HT1080 (cell line): ENCODE data around the gene TNFRSF1B. TPM values are rescaled to one million over a fixed set of nuclear protein-coding genes. Genes with fewer than 3 reads are reported as not detected.

Source experiments
- DNase-seq: peaks from one replicate; pipeline ENCODE4 v3.0.0-alpha.2; 2015; ENCODE audit warnings: low read depth
- polyA plus RNA-seq, 2 experiments: library from polyadenylated mRNA; depleted of rRNA; stranded (reverse); fragments of >200 nt; gene quantifications; 2 replicates each; pipeline ENCODE4 v1.2.3, GENCODE V29; 2015
- total RNA-seq: library from RNA; depleted of rRNA; stranded (reverse); fragments of >200 nt; shearing (Covaris generic); gene quantifications from 2 replicates; pipeline ENCODE4 v1.2.3, GENCODE V29; 2014; rRNA removed

TNFRSF1B gene
- total RNA-seq: 0.16 and 0.17 TPM in 2 replicates
- polyA plus RNA-seq (2015; cell fraction: cytosol; rRNA removed): 0.51 and 1.2 TPM in 2 replicates
- polyA plus RNA-seq (2015; cell fraction: nucleus; rRNA removed): 0.18 and 0.33 TPM in 2 replicates

DNA sequence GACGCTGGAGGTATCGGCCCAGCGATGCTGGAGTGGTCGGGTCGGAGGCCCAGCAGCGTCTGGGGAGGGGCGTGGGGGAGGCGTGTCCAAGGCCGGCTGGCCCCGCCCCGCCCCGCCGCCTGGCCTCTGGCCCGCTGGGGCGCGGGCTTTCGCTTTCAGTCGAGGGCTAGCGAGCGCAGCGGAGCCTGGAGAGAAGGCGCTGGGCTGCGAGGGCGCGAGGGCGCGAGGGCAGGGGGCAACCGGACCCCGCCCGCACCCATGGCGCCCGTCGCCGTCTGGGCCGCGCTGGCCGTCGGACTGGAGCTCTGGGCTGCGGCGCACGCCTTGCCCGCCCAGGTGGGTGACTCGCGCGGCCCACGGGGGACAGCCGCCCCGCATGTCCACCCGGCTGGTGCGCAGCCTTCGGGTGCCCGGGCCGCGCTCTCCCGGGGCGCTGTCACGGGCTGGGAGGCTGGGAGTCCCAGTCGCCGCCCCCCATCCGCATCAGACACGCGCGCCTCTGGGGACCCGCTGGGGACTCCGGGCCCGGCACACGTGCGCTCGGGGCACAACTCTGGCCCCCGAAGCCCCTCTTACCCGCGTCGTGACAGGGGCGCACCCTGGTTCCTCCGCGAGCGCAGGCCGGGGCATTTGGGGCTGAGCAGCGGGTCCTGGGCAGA, at the start of gene TNFRSF1B:
Gene TNFRSF1B (plus strand): TSS at position 158 of the 659 bp plus-strand sequence. CDS start 101 bp downstream, at position 259.
- DNase-seq: no peak

DNA sequence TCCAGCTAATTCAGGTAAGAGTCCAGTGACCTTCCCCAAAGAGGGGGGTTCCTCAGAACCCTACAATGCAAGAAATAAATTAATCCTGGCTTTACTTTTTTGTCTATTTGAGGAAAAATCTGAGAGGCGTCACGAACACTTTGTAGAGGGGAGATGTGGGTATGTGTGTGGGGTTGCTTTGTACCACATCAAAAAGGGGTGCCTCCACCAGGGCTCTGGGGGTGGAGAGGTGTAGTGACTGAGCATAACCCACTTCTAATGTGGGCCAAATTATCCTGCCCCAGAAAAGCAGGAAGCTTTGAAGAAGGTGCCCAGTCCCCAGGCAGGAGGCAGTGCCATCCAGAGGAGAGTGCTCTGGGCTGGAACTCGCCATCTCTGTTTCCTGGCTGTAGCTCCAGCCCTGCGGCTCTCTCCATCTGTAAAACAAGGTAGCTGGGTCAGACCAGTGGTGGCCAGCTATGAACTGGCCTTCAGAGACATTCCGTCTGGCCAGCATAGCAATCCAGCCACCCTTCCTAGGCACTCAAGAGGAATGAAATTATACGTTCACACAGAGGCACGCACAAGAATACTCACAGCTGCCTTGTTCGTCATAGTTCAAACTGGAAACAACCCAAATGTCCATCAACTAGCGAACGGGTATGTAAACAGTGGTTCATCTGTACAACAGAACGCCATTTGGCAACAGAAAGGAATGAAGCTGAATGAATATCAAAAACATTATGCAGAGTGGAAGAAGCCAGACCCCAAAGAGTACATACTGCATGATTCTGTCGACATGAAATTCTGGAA, 45.4 kb upstream of the TNFRSF1B start:
- DNase-seq: no peak

DNA sequence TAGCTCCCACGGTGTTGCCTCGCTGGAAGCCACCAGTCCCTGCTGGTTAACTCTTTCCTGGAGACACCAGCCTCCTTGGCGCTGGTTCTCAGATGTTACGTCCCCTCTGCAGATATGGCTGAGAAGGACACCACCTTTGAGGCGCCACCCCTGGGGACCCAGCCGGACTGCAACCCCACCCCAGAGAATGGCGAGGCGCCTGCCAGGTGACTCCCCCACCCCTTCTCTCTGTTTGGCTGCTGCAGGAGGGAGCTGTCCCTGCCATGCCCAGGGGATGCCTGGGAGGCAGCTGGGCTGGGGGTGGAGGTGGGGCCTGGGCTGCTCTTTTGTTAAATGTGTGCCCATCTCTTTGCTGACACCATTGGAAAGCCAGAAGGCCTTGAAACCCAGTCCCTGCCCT, 43.6 kb upstream of the TNFRSF1B start:
- no peak for DNase-seq

DNA sequence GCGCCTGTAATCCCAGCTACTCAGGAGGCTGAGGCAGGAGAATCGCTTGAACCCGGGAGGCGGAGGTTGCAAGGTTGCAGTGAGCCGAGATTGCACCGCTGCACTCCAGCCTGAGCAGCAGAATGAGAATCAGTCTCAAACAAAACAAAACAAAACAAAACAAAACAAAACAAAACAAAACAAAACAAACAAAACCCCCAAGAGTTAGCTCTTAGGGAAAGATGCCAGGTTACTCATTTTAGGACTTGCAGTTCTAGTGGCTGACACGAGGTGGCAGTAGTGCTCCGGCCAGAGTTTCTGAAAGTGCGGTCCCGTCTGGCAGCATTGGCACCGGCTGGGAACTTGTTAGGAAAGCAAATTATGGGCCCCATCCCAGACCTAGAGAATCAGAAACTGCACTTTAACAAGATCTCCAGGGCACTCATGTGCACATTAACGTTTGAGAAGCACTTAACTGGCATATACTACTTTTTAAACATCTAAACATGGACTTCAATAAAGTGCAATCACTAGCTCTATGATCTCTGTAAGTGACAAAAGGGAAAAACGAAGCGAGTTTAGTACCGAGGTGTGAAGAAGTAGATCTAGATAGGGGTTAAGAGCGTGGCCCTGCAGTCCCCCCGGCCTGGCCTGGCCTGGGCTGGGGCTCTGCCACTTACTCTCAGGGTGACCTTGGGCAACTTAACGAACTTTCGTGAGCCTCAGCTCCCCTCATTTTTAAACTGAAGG, 41.9 kb upstream of the TNFRSF1B start:
- DNase-seq: peak; percentile 51

DNA sequence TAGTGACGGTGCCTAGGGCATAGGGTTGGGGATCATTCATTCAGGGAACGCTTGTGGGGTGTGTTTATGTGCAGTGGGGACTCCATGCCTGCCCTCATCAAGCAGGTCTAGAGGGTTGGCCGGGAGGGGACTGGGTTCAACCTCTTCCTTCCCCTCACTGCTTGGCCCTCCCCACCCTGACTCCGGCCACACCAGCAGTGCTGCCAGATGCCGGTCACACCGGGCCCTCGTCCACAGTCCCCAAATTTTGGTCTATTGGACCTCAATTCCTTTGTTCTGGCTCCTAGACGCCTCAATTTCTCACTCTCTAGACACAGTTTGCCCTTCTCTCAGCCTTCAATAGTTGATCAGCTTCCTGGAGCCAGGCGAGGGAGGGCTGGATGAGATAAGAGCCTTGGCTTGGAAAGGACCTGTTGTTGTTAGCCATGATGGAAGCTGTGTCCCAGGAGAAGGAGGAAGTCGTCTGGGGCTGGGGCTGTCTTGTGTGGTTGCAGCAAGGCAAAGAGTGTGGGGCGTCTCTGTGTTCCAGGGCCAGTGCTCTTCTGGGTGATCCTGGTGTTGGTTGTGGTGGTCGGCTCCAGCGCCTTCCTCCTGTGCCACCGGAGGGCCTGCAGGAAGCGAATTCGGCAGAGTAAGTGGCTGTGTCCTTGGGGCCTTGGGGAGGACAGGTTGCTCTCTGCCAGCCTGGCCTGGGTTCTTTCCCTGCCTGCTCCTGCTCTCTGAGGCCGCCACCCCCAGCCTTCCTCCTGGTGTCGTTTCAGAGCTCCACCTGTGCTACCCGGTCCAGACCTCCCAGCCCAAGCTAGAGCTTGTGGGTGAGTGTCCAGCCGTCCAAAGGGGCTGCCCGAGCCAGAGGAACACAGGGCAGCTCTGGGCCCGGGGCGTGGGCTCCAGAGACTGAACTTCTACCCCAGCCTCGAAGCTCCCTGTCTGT, 41.1 kb upstream of the TNFRSF1B start:
- DNase-seq: no peak

DNA sequence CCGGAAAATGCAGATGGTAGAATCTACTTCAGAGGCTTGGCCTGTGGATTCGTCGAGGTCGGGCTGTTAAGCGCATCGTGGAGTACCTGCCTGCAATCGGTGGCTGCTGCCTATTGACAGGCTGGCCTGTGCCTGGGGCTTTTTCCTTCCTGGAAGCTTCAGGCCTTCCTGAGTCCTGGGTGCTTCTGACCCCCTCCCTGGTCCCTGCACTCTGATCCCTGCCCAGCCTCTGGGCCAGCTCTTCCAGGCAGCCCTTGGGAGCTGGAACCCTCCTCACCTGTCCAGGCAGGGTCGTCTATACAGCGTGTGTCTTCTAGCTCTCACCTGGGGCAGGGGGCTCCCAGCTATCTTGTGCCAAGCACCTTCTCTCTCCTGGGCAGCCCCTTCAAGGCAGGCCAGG, 40.0 kb upstream of the TNFRSF1B start:
- DNase-seq: no peak

DNA sequence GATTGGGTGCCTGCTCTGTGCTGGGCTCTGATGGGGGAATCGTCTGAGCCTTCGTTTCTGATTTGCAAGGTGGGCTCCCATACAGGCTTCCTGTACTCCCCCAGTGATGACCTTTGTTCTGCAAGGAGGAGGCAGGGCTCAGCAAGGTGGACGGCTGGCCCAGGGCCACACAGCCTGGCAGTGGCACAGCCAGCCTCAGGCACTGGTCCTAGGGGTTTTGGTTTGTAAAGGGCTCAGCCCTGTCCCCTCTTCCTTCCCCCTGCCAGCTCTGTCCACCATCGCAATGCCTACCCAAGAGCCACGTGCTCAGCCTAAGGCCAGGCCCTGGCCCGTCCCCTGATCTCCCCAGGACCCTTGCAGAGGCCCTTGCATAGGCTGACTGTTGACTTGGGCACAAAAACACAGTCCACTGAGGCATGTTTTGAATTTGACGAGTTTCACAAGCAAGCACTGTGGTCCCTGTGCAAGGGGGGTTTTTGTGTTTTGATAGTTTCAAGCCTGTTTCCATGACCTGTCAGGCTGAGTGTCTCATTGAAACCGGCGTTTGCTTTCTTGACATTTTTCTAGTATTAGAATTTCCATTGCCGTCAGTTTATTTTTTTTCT, 39.5 kb upstream of the TNFRSF1B start:
- DNase-seq: no peak

DNA sequence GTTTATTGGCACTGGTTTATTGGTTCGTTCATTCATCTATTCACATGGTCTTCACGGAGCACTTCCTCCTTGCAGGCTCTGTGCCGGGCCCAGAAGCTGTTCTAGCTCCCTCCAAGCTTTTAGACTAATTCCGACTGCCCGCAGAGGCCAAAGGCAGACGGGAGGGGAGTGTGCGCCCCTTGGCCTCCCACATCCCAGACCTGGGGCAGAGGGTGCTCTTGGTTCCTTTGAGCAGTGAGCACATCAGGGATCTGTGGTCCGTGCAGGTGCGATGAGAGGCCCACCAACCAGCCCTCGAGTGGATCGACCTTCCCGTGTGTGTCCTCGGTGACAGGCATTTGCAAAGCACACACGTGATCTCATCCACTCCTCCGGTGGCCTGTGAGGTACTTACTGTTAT, 38.7 kb upstream of the TNFRSF1B start:
- DNase-seq: no peak

DNA sequence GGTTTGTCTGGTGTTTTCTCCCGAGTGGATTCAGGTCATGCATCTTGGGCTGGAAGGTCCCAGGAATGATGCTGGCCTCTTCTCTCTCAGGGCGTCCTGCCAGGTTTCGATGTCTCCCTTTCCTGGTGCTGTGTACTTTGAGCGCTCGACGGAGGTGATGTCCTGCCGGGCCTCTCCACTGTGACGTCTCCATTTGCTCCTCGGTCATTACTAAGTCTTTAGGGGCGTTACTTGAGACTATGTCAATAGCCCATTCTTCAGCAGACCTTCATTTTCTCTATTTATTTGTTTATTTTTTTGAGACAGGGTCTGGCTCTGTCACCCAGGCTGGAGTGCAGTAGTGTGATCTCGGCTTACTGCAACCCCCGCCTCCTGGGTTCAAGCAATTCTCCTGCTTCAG, 37.2 kb upstream of the TNFRSF1B start:
- no peak for DNase-seq

DNA sequence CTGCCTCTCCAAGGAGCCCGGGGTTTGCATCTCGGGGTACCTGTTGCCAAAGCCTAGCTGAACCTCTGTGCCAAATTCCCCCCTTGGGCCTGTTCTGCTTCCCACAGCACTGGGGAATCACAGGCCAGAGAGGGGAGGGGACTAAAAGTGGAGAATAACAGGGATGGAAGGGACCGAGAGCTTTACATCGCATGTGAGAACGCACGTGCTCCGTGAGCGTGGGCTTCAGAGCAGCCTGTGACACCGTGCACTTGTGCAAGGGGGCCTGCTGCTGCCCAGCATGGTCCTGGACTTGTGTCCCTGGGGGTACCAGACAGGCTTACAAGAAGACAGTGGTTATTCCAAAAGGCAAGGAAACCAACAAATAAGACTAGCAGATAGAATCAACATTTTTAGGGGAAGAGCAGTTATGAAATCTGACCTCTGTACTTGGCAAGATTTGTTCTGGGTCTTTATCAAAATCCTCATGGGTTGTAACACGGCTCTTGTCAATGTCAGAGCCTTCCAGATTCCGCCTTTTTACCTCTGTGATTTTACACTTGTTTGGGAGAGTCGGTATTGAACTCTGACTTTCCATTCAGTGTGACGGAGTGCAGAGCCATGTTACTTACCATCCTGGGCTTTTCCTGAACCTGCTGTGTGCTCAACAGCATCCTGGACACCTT, 36.2 kb upstream of the TNFRSF1B start:
- no peak for DNase-seq

DNA sequence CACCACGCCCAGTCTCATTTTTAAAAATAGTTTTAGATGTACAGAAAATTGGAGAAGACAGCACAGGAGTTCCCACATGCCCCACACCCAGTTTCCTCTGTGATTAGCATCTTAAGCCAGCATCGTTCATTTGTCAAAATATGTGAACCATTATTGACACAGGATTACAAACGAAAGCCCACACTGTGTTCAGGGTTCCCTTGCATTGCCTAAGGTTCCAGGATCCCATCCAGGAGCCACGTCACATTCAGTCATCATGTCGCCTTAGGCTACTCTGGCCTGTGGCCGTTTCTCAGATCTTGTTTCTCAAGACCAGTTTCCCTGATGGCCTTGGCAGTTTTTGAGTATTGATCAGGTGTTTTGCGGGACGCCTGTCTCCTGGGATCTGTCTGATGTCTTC, 34.7 kb upstream of the TNFRSF1B start:
- peak; percentile 58 for DNase-seq

DNA sequence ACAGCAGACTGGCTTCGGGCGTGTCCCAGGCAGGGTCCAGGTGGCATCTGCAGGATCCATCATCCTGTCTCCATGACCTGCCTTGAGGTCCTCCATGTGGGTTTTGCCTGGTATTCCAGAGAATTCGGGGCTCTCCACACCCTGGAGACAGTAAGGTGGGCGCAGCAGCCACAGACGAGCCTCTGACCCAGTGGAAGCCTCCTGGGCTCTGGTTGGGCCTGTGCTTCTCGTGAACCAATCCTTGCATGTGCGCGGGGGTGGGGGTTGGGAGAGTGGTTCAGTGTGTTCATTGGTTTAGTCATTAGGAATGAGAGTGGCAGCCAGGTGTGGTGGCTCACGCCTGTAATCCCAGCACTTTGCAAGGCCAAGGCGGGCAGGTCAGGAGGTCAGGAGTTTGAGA, 32.1 kb upstream of the TNFRSF1B start:
- DNase-seq: no peak

DNA sequence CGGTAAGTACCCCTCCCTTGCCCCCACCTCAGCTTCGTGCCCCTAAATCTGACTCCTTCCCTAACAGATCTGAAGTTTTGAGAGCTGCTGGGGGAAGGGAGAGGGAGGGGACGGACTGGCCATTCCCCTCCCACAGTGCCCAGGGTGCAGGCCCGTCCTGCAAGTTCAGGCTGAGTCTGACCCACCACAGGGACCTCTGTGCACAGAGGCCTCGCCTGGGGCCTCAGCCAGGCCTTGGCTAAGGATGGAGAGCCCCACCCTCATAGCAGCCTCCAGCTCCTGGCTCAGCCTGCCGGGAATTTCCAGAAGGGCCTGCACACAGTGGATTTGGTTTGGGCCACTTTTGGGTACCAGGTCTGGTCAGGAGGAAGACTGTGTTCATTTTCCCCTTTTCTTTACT, 31.2 kb upstream of the TNFRSF1B start:
- no peak for DNase-seq

DNA sequence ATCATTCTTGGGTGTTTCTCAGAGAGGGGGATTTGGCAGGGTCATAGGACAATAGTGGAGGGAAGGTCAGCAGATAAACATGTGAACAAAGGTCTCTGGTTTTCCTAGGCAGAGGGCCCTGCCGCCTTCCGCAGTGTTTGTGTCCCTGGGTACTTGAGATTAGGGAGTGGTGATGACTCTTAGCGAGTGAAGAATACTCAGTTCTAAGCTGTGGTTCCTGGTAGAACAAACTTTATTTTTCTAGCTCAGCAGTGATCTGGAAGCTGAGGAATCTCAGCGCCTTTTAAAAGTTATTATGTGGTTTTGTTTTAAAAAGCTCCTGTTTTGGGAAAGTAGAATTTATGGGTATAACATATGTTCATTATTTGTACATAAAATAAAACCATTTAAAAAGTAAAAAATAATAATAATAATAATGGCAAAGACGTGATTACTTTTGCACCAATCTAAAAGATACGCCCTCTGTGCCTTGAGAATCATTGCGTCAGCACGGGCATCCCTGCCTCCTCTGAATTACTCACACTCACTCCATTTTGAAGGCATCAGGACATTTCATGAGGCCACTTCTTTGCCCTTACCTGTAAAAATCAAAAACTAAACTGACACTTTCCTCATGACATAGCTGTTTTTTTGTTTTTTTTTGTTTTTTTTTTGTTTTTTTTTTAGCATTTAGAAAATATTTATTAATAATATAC, 29.7 kb upstream of the TNFRSF1B start:
- no peak for DNase-seq

DNA sequence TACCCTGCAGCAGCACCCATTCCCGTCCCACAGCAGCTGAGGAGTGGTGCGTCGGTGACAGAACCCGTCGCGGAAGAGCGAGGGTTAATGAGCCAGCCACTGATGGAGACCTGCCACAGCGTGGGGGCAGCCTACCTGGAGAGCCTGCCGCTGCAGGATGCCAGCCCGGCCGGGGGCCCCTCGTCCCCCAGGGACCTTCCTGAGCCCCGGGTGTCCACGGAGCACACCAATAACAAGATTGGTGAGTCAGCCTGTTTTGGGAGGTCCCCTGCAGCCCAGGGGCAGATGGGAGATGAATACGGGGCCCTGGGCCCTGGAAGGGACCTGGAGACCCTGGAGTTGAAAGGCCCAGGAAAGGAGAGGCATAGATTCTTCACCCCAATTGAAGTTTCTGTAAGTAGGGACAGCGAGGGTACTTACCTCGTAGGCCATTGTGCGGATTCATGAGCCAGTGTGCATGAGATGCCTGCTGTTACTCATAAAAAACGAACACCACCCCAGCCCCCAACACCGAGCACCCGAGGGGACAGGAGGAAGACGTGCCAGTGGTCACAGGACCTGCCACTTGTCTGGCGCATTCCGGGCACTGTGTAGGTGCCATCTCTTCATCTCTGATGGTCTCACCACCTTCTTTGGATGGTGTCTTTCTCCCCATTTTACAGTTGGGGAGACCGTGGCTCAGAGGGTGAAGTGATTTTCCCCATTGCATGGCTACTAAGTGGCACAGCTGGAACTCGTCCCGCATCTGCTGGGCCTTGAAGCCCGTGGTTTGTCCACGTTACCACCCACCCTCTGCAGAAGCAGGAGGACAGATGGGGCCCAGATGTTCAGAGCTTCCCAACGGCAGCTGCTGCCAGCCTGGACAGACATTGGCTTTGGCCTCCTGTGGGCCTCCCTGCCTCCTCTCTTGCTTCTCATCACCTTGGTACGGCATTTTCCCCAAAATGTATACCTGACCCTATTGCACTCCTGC, 28.3 kb upstream of the TNFRSF1B start:
- DNase-seq: no peak

DNA sequence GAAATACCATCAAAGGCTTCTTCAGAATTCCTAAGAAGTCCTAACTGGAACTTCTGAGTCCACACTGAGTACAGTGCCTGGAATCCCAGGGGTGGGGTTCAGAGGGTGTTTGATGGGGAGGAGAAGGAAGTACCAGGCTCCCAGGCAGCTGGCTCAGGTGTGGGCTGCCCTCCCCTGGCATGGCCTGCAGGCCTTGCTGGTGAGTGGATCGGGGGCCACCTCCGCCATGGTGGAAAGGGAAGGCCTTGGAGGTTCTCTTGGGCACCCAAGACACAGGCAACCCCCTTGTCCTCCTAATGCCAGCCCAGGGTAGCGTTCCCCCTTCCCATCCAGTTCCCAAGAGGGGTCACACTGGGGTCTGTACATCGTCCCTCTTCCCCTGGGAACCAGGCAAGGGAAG, 26.8 kb upstream of the TNFRSF1B start:
- DNase-seq: no peak

DNA sequence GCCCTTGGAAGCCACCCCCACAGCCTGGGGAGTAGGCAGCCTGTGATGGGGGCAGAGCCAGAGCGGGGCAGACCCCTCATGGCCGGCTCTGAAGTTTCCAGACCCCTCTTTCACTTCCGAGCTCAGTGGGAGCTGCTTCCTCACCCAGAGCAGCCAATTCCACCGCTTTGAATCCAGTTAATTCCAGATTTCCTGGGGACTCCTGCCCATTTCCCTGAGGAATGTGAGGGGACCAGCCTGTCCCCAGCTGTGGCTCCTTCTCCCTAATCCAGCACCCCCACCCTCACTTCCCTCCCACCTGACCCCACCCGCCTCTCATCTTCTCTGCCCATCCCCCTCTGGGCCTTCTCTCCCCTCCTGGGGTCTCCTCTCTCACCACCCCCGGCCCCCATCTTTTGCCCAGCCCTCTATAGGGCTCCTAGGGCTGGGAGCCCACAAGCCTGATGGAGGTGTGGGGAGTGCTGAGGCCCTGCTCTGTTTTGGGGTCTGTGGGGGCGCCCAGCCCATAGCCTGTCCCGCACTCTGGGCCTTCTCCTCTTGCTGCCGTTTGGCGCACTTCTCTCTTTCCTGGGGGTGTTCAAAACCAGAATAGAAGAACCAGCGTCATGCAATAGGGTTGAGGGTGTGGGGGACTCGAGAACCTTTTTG, 26.2 kb upstream of the TNFRSF1B start:
- DNase-seq: no peak
